GM21515 (cell line): Measurements from ENCODE around the gene SRRM2.

ENCODE experiments used
- ATAC-seq: cut with Tn5 transposase; IDR thresholded peaks from one replicate; pipeline ENCODE4 v1.9.1; 2021; ENCODE audit not compliant: unreplicated experiment

SRRM2 gene

GRCh38 chr16:2737895-2738418 is 14.5 kb upstream of the SRRM2 start:
- ATAC-seq, result no peak

GRCh38 chr16:2738615-2739014 is 13.8 kb upstream of the SRRM2 start:
- no peak for ATAC-seq

GRCh38 chr16:2739625-2740430 is 12.6 kb upstream of the SRRM2 start:
- no peak for ATAC-seq

- ATAC-seq, result no peak
These were observed 12.0 kb upstream of the SRRM2 start for GRCh38 chr16:2740476-2740875.

GRCh38 chr16:2741168-2741567 is 11.3 kb upstream of the SRRM2 start:
- no peak for ATAC-seq

- ATAC-seq, result no peak
These were observed 10.0 kb upstream of the SRRM2 start for GRCh38 chr16:2742323-2743006.

GRCh38 chr16:2743007-2743810 is 9.2 kb upstream of the SRRM2 start:
- no peak for ATAC-seq

- no peak for ATAC-seq
These were observed 7.7 kb upstream of the SRRM2 start for GRCh38 chr16:2744711-2745110.

GRCh38 chr16:2745116-2745890 is 7.1 kb upstream of the SRRM2 start:
- ATAC-seq, result no peak

- ATAC-seq, result no peak
These were observed 6.5 kb upstream of the SRRM2 start for GRCh38 chr16:2745961-2746360.

GRCh38 chr16:2748757-2749455 is 3.5 kb upstream of the SRRM2 start:
- ATAC-seq, result no peak

- ATAC-seq, result no peak
These were observed 3.0 kb upstream of the SRRM2 start for GRCh38 chr16:2749476-2749875.

- ATAC-seq, result no peak
These were observed 2.5 kb upstream of the SRRM2 start for GRCh38 chr16:2749936-2750335.

GRCh38 chr16:2751577-2752034 is 832 bp upstream of the SRRM2 start:
- ATAC-seq, result peak; percentile 37

GRCh38 chr16:2752850-2753732 is 653 bp downstream of the SRRM2 start:
- peak; percentile 29 for ATAC-seq

GRCh38 chr16:2753733-2754020 is 1.2 kb downstream of the SRRM2 start:
- no peak for ATAC-seq

GRCh38 chr16:2755158-2755557 is 2.7 kb downstream of the SRRM2 start:
- no peak for ATAC-seq

- no peak for ATAC-seq
These were observed 4.0 kb downstream of the SRRM2 start for GRCh38 chr16:2756288-2757015.

- no peak for ATAC-seq
These were observed 4.9 kb downstream of the SRRM2 start for GRCh38 chr16:2757344-2757743.
